Endothelial cell of umbilical vein (primary cell): Measurements from ENCODE around the gene TARP.

Source experiments
- BruUV-seq: library from RNA; stranded (reverse); fragments of 400-500 nt; replicated peaks from 2 replicates; lab custom pipeline; 2021; lab: Mats Ljungman, UMichigan
- CTCF ChIA-PET: fragments of 300-600, 350-600 bp; sonication (Branson Sonifier 250); formaldehyde crosslinking; loops from one replicate; lab custom pipeline; 2021; ENCODE audit warnings: antibody characterized with exemption, inconsistent platforms; lab: Charles Lee
- POLR2A ChIA-PET: fragments of 300-600, 350-600 bp; sonication (Branson Sonifier 250); formaldehyde crosslinking; loops from one replicate; lab custom pipeline; 2021; ENCODE audit warnings: antibody characterized with exemption, inconsistent platforms; lab: Charles Lee
- DNase-seq: peaks from one replicate; pipeline ENCODE4 v3.0.0-alpha.2; 2011; ENCODE audit warnings: low read depth, low spot score
- FAIRE-seq: peaks from 2 replicates; lab custom pipeline; 2011; peaks lifted over from hg19 to GRCh38; lab: Jason Lieb, UNC
- H2AFZ ChIP-seq: 2 replicates; pipeline ENCODE4 v1.6.0; 2012; ENCODE audit warnings: low read depth, low read length, control low read depth, inconsistent platforms
- H3K27ac ChIP-seq: 2 replicates; pipeline ENCODE4 v1.5.1; 2011; ENCODE audit warnings: low read depth, mild to moderate bottlenecking, control low read depth, low read length, moderate library complexity; ENCODE audit not compliant: insufficient read depth
- H3K27me3 ChIP-seq, 2 experiments: 2 replicates each; pipeline versions ENCODE4 v1.6.0 to v1.6.1; 2011; ENCODE audit warnings: low read length in 2 of 2, mixed read lengths in 1 of 2; ENCODE audit not compliant: control insufficient read depth in 2 of 2, insufficient read depth in 2 of 2
- H3K36me3 ChIP-seq, 2 experiments: 2 replicates in 1 of 2; 3 replicates in 1 of 2; pipeline ENCODE4 v1.5.1; 2011; ENCODE audit warnings: low read length in 2 of 2, mild to moderate bottlenecking in 1 of 2, moderate library complexity in 1 of 2; ENCODE audit not compliant: control insufficient read depth in 2 of 2, insufficient read depth in 2 of 2; ENCODE audit errors: extremely low read depth in 1 of 2
- H3K4me1 ChIP-seq: 3 replicates; pipeline ENCODE4 v1.5.1; 2011; ENCODE audit warnings: mild to moderate bottlenecking, low read length; ENCODE audit not compliant: control insufficient read depth, insufficient read depth; ENCODE audit errors: extremely low read depth
- H3K4me2 ChIP-seq: 2 replicates; pipeline ENCODE4 v1.6.1; 2011; ENCODE audit warnings: low read length, control low read depth, mixed read lengths; ENCODE audit not compliant: insufficient read depth
- H3K4me3 ChIP-seq, 3 experiments: fragments of 200-600 bp in 1 of 3; sonication (generic), shearing (Covaris generic) in 1 of 3; replicated peaks in 1 of 3; 2 replicates each; pipeline ENCODE4 v1.5.1; 2011 to 2016; ENCODE audit warnings: control low read depth in 3 of 3, low read length in 3 of 3, mild to moderate bottlenecking in 2 of 3, inconsistent platforms in 1 of 3, low read depth in 1 of 3, moderate library complexity in 1 of 3; ENCODE audit not compliant: insufficient read depth in 1 of 3
- H3K79me2 ChIP-seq: 2 replicates; pipeline ENCODE4 v1.6.0; 2012; ENCODE audit warnings: low read length, inconsistent platforms; ENCODE audit not compliant: control insufficient read depth, insufficient read depth
- H3K9ac ChIP-seq: replicated peaks from 2 replicates; pipeline ENCODE3; 2011; ENCODE audit warnings: low read length, control low read depth; ENCODE audit not compliant: insufficient read depth; ENCODE audit errors: extremely low read depth
- H3K9me1 ChIP-seq: replicated peaks from 3 replicates; pipeline ENCODE4 v1.6.0; 2011; ENCODE audit warnings: mild to moderate bottlenecking, low read length; ENCODE audit not compliant: control insufficient read depth, insufficient read depth; ENCODE audit errors: extremely low read depth
- H3K9me3 ChIP-seq: replicated peaks from 2 replicates; pipeline ENCODE4 v1.5.1; 2012; ENCODE audit warnings: low read length, inconsistent platforms; ENCODE audit not compliant: control insufficient read depth, insufficient read depth
- H4K20me1 ChIP-seq: replicated peaks from 2 replicates; pipeline ENCODE3; 2011; ENCODE audit warnings: mild to moderate bottlenecking, low read length; ENCODE audit not compliant: control insufficient read depth, insufficient read depth; ENCODE audit errors: extremely low read depth
- CTCF ChIP-seq, 2 donors: IDR thresholded peaks; 1 replicate in 1 of 2; 2 replicates in 1 of 2; pipeline ENCODE4 v1.5.1; 2011; ENCODE audit warnings: low read length in 2 of 2, mild to moderate bottlenecking in 2 of 2, moderate library complexity in 2 of 2, control low read depth in 1 of 2, inconsistent platforms in 1 of 2, low read depth in 1 of 2; ENCODE audit not compliant: insufficient read depth in 1 of 2; ENCODE audit errors: extremely low read depth in 1 of 2
- EZH2 ChIP-seq: IDR thresholded peaks from 2 replicates; pipeline ENCODE4 v1.6.1; 2012; ENCODE audit warnings: borderline replicate concordance, low read depth, mild to moderate bottlenecking, moderate library complexity, low read length, inconsistent platforms; ENCODE audit not compliant: severe bottlenecking
- FOS ChIP-seq: IDR thresholded peaks from 2 replicates; pipeline ENCODE4 v1.6.1; 2011; ENCODE audit warnings: mild to moderate bottlenecking, low read length, moderate library complexity, borderline replicate concordance; ENCODE audit not compliant: insufficient read depth
- MYC ChIP-seq: IDR thresholded peaks from one replicate; pipeline ENCODE4 v1.6.1; 2011; ENCODE audit warnings: mild to moderate bottlenecking, low read depth, low read length
- POLR2A ChIP-seq: IDR thresholded peaks from 2 replicates; pipeline ENCODE4 v1.6.1; 2012; ENCODE audit warnings: low read depth, mild to moderate bottlenecking, control low read depth, low read length
- POLR2AphosphoS5 ChIP-seq: IDR thresholded peaks from 2 replicates; pipeline ENCODE4 v1.6.1; 2012; ENCODE audit warnings: low read depth, mild to moderate bottlenecking, control low read depth, low read length, moderate library complexity; ENCODE audit not compliant: insufficient read depth
- dilution Hi-C: fragments of 300-500 bp; cut with MboI; formaldehyde crosslinking; loops from one replicate; pipeline ENCODE4 v1.15.0; 2019; ENCODE audit warnings: low sequenced_read_pairs; ENCODE audit not compliant: extremely low pct_ligation_motif_present
- intact Hi-C: fragments of 100-400 bp; cut with micrococcal nuclease; formaldehyde crosslinking; loops from one replicate; pipeline ENCODE4 v1.10.0; 2022

Gene TARP

GRCh38 chr7:38215115-38215514, 58.3 kb downstream of the TARP start:
- Histone ChIP-seq H3K4me1 (peaks cover 13% of the 10 kb centered on the region), H3K27ac (no peak overlapping the region), H3K4me2 (no peak overlapping the region), H3K9me1 (no peaks in the 10 kb centered on the region), H3K79me2 (peaks cover 11% of the 10 kb centered on the region), H3K9me3 (no peaks in the 10 kb centered on the region), H2AFZ (no peak overlapping the region), H3K9ac (no peak overlapping the region), H3K27me3 (no peaks in the 10 kb centered on the region), H3K4me3 (no peak overlapping the region), H4K20me1 (peaks cover 3% of the 10 kb centered on the region), H3K36me3 (peaks cover 25 to 32% of the 10 kb centered on the region in 2 experiments)
- TF ChIP-seq MYC (no peak), EZH2 (no peak), POLR2A (no peak), CTCF (IDR thresholded peaks at IDR 0.05; ENCODE audit: extremely low read depth in 1 of 2, insufficient read depth in 1 of 2, low read depth in 1 of 2, low read length in 2 of 2) (no peak), FOS (no peak)
- dilution Hi-C loops (no loop called here), intact Hi-C loops (loop anchor here (1.0 to 2.0 kb wide), 5 partner anchors 19 to 154 kb away; partner anchors contain the start of gene STARD3NL)
- no peak for DNase-seq
- CTCF ChIA-PET, result interaction anchor here (0.6 to 3.0 kb wide), 46 partner anchors 8 to 1004 kb away, joined by 3 to 123 read pairs (median 8); partner anchors contain the start of gene STARD3NL
- POLR2A ChIA-PET, result interaction anchor here (0.8 to 1.9 kb wide), 3 partner anchors 11 to 37 kb away, joined by 4 to 10 read pairs (median 10); partner anchors contain the start of gene STARD3NL
- FAIRE-seq, result no peak
- no TSS peak for BruUV-seq

GRCh38 chr7:38211940-38212339, 61.5 kb downstream of the TARP start:
- no peaks in the 10 kb centered on the region for H3K9me3 ChIP-seq
- H3K27me3 ChIP-seq, result no peaks in the 10 kb centered on the region
- intact Hi-C loops (no loop called here), dilution Hi-C loops (no loop called here)
- ChIA-PET POLR2A (no interaction called here), CTCF (interaction anchor here (0.9 to 2.0 kb wide), 4 partner anchors 10 to 158 kb away, joined by 3 to 6 read pairs (median 4); no protein-coding TSS in a partner anchor)
- peaks cover 11% of the 10 kb centered on the region for H3K79me2 ChIP-seq
- no peak overlapping the region for H2AFZ ChIP-seq
- no peak overlapping the region for H3K4me2 ChIP-seq
- TF ChIP-seq POLR2AphosphoS5, result no peak
- H4K20me1 ChIP-seq, result peaks cover 3% of the 10 kb centered on the region
- H3K9me1 ChIP-seq, result no peaks in the 10 kb centered on the region
- no TSS peak for BruUV-seq
- H3K27ac ChIP-seq, result peak overlapping the region; percentile 19
- peaks cover 9 to 24% of the 10 kb centered on the region in 2 experiments for H3K36me3 ChIP-seq
- H3K4me3 ChIP-seq, result no peak overlapping the region
- DNase-seq, result peak; percentile 73
- H3K9ac ChIP-seq, result no peak overlapping the region
- H3K4me1 ChIP-seq, result peaks cover 13% of the 10 kb centered on the region
- no peak for FAIRE-seq
